Left cardiac atrium (tissue), 4 donors: ENCODE results near the gene GATAD2A. TPM values are rescaled to one million over a fixed set of nuclear protein-coding genes. Genes with fewer than 3 reads are reported as not detected.

ENCODE experiments used
- ATAC-seq, 2 donors: fragments of 200-7000 bp; cut with Tn5 transposase; one replicate each; pipeline ENCODE4 v1.9.1; 2020; ENCODE audit warnings: mild to moderate bottlenecking in 2 of 2, moderate library complexity in 2 of 2
- DNase-seq: peaks from one replicate; pipeline ENCODE4 v3.0.0-alpha.2; 2020
- intact Hi-C, 2 donors: fragments of 100-400 bp; cut with DNase I; formaldehyde crosslinking; loops; one replicate each; pipeline versions ENCODE4 v1.14.1 to v1.15.1; 2022 to 2023
- total RNA-seq, 2 donors: library from RNA; stranded (reverse); fragmentation: NEBNext Ultra II Directional; extraction: Animal tissue kit (Norgen Biotek cat#: 25700); gene quantifications; one replicate each; pipeline ENCODE4 v1.2.1, GENCODE V29; 2021
- donor health status: DM: no; HTN: yes; CAD: no.
- donor health status: DM: no; HTN: yes; CAD: no; lungs with severe emphysema.
- donor health status: DM: yes; HTN: yes; CAD: no.
- donor health status: Dilated cardiomyopathy.

Gene GATAD2A
- total RNA-seq, 2 donors from 2014 or later: 34.2 to 62.3 TPM

- intact Hi-C loops: no loop called here
- DNase-seq: peak; percentile 92
- peak; percentile 94 for ATAC-seq
Measured at GRCh38 chr19:19515642-19516519, 110.4 kb downstream of the GATAD2A start, which contains the start of gene NDUFA13. Gene NDUFA13, plus strand, starts transcription at chr19:19516225. Its CDS starts 14 bp downstream, at chr19:19516239.

- ATAC-seq: no peak
- intact Hi-C loops: no loop called here
- DNase-seq: no peak
Measured at GRCh38 chr19:19517235-19517619, 111.8 kb downstream of the GATAD2A start.

- ATAC-seq (no peak), DNase-seq (no peak)
- intact Hi-C loops: no loop called here
Measured at GRCh38 chr19:19520989-19521388, 115.5 kb downstream of the GATAD2A start.

GRCh38 chr19:19523177-19523576 is 117.7 kb downstream of the GATAD2A start:
- peak in 1 of 2 donors; percentile 5 for ATAC-seq
- intact Hi-C loops: no loop called here
- DNase-seq: no peak

GRCh38 chr19:19524053-19524452 is 118.6 kb downstream of the GATAD2A start:
- intact Hi-C loops: no loop called here
- no peak for ATAC-seq
- DNase-seq: no peak

- intact Hi-C loops: no loop called here
- DNase-seq (no peak), ATAC-seq (no peak)
Measured at GRCh38 chr19:19525611-19526380, 120.3 kb downstream of the GATAD2A start.

- no peak for DNase-seq
- intact Hi-C loops: no loop called here
- ATAC-seq: no peak
Measured at GRCh38 chr19:19526581-19527370, 121.3 kb downstream of the GATAD2A start.

- DNase-seq: no peak
- no peak for ATAC-seq
- intact Hi-C loops: no loop called here
Measured at GRCh38 chr19:19527371-19527656, 121.8 kb downstream of the GATAD2A start.

- no peak for ATAC-seq
- intact Hi-C loops: no loop called here
- no peak for DNase-seq
Measured at GRCh38 chr19:19527674-19528625, 122.5 kb downstream of the GATAD2A start.

GRCh38 chr19:19528721-19529490 is 123.4 kb downstream of the GATAD2A start, which contains the start of gene YJEFN3:
Gene YJEFN3, plus strand, starts transcription at chr19:19528911. Its CDS starts 22 bp downstream, at chr19:19528933.
- peak; percentile 39 to 40 for ATAC-seq
- intact Hi-C loops: no loop called here
- DNase-seq: no peak

- intact Hi-C loops: loop anchor here (5.0 kb wide), 2 partner anchors 117 to 427 kb away; no protein-coding TSS in a partner anchor
- no peak for DNase-seq
- ATAC-seq: no peak
Measured at GRCh38 chr19:19529783-19530422, 124.4 kb downstream of the GATAD2A start.

- DNase-seq (no peak), ATAC-seq (no peak)
- intact Hi-C loops: loop anchor here (5.0 kb wide), 2 partner anchors 117 to 427 kb away; no protein-coding TSS in a partner anchor
Measured at GRCh38 chr19:19530423-19530804, 124.9 kb downstream of the GATAD2A start.

- intact Hi-C loops: loop anchor here (5.0 kb wide), 2 partner anchors 116 to 426 kb away; no protein-coding TSS in a partner anchor
- DNase-seq: no peak
Measured at GRCh38 chr19:19530889-19531288, 125.4 kb downstream of the GATAD2A start.

GRCh38 chr19:19531951-19532805 is 126.7 kb downstream of the GATAD2A start:
- intact Hi-C loops: loop anchor here (5.0 kb wide), 2 partner anchors 115 to 425 kb away; no protein-coding TSS in a partner anchor
- peak; percentile 71 to 75 for ATAC-seq
- peak; percentile 90 for DNase-seq

More at GRCh38 chr19:19530889-19531288, 125.4 kb downstream of the GATAD2A start:
- no peak for ATAC-seq

GRCh38 chr19:19532806-19533701 is 127.6 kb downstream of the GATAD2A start:
- intact Hi-C loops: loop anchor here (1.0 to 5.0 kb wide), 3 partner anchors 111 to 424 kb away; no protein-coding TSS in a partner anchor
- ATAC-seq: no peak
- DNase-seq: no peak
